Keratinocyte (primary cell): Measurements from ENCODE around the gene RAB11FIP2.

Experiments used
- CTCF ChIP-seq, 3 experiments: IDR thresholded peaks in 1 of 3; conservative IDR thresholded peaks in 1 of 3; optimal IDR thresholded peaks in 1 of 3; 2 replicates in 2 of 3; 3 replicates in 1 of 3; pipeline versions ENCODE3 to v1.5.1; 2011; ENCODE audit warnings: low read length in 3 of 3, mild to moderate bottlenecking in 3 of 3, moderate library complexity in 2 of 3, control low read depth in 1 of 3, inconsistent platforms in 1 of 3; ENCODE audit not compliant: insufficient read depth in 2 of 3; ENCODE audit errors: extremely low read depth in 1 of 3
- EZH2 ChIP-seq: IDR thresholded peaks from one replicate; pipeline ENCODE4 v1.6.1; 2012; ENCODE audit warnings: inconsistent platforms, mild to moderate bottlenecking, low read length, moderate library complexity

- TF ChIP-seq CTCF (optimal IDR thresholded peaks at IDR 0.05 in 1 of 3, IDR thresholded peaks at IDR 0.05 in 1 of 3, conservative IDR thresholded peaks at IDR 0.05 in 1 of 3; ENCODE audit: extremely low read depth in 1 of 3, insufficient read depth in 2 of 3, low read length in 3 of 3), result no peak
- no peak for TF ChIP-seq EZH2
Measured at GRCh38 chr10:118034791-118035261, 11.9 kb downstream of the RAB11FIP2 start.
